Measurements from ENCODE around the gene CTNNBIP1. TPM values are rescaled to one million over a fixed set of nuclear protein-coding genes. Genes with fewer than 3 reads are reported as not detected.
A peak's percentile ranks its signal among the peaks of the same experiment; 100 is the strongest.

Gene CTNNBIP1
- total RNA-seq, 3 donors from 2014 or later (not counting 1 experiment from before 2014, with no cell fraction given), result 26.4 to 31.0 (median 29.8) TPM

DNA sequence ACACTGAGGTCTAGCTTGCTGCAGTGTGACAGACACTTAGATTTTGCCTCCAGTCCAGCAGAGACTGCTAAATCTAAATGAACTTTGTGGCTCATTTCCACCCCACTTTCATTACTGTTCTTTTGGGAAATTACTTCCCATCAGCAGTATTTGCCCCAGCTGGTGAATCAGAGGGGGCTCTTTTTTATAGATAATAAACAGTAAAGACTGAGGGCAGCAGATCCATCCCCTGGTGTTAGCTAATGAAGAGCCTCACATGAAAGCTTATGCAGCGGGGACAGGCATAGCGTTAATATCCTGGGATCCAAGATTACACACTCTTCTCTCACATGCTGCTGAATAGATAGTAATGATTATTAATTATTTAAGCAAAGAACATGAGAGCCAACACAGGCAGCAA, 6.4 kb upstream of the CTNNBIP1 start:
- DNase-seq, result no peak
- TF ChIP-seq, protein P1, sequence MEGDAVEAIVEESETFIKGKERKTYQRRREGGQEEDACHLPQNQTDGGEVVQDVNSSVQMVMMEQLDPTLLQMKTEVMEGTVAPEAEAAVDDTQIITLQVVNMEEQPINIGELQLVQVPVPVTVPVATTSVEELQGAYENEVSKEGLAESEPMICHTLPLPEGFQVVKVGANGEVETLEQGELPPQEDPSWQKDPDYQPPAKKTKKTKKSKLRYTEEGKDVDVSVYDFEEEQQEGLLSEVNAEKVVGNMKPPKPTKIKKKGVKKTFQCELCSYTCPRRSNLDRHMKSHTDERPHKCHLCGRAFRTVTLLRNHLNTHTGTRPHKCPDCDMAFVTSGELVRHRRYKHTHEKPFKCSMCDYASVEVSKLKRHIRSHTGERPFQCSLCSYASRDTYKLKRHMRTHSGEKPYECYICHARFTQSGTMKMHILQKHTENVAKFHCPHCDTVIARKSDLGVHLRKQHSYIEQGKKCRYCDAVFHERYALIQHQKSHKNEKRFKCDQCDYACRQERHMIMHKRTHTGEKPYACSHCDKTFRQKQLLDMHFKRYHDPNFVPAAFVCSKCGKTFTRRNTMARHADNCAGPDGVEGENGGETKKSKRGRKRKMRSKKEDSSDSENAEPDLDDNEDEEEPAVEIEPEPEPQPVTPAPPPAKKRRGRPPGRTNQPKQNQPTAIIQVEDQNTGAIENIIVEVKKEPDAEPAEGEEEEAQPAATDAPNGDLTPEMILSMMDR (IDR thresholded peaks at IDR 0.05), result no peak
- Mint-ChIP-seq H3K4me1 (peaks cover 7% of the 10 kb centered on the region in 2 donors), H3K4me3 (no peak overlapping the region), H3K27me3 (ENCODE audit: low read depth in 2 of 2) (peaks cover 0 to 2% of the 10 kb centered on the region in 2 donors), H3K27ac (no peak overlapping the region), H3K9me3 (no peaks in the 10 kb centered on the region), H3K36me3 (no peaks in the 10 kb centered on the region)
- Histone ChIP-seq H3K9me3 (ENCODE audit: control insufficient read depth, insufficient read depth, low read length) (no peaks in the 10 kb centered on the region), H3K27me3 (ENCODE audit: control insufficient read depth, insufficient read depth, low read length) (no peaks in the 10 kb centered on the region), H3K27ac (ENCODE audit: low read length) (no peak overlapping the region), H3K4me1 (ENCODE audit: control insufficient read depth, insufficient read depth, low read length) (peaks cover 2% of the 10 kb centered on the region), H3K4me3 (ENCODE audit: low read length) (no peak overlapping the region), H3K36me3 (ENCODE audit: control insufficient read depth, insufficient read depth, low read length) (no peaks in the 10 kb centered on the region)
- intact Hi-C loops (cut with micrococcal nuclease), result loop anchor here (10.0 kb wide), 1 partner anchor 1042 kb away; the partner anchor contains the start of gene ENO1
- 90% methylated on average over 2 of the region's 2 CpGs for WGBS (ENCODE audit: insufficient coverage)
- no peak for ATAC-seq

DNA sequence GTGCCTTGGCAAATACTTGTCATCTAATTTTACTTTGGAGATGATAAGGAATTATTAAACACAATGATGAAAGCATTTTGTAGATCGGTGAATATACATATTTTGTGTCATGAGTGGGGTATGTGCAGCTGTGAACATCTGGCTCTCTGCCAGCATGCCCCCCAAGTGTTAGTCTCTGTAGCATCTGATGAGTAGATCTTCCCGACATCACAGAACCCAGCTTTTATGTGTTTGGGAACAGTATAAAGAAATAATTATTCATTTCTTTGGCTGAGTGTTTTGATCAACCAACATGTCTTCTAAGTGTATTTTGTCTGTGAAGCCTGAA, 4.5 kb upstream of the CTNNBIP1 start:
- TF ChIP-seq, protein P1 (IDR thresholded peaks at IDR 0.05), result no peak
- Histone ChIP-seq H3K27ac (ENCODE audit: low read length) (no peak overlapping the region), H3K4me1 (ENCODE audit: control insufficient read depth, insufficient read depth, low read length) (peaks cover 11% of the 10 kb centered on the region), H3K27me3 (ENCODE audit: control insufficient read depth, insufficient read depth, low read length) (no peaks in the 10 kb centered on the region), H3K9me3 (ENCODE audit: control insufficient read depth, insufficient read depth, low read length) (no peaks in the 10 kb centered on the region), H3K36me3 (ENCODE audit: control insufficient read depth, insufficient read depth, low read length) (no peaks in the 10 kb centered on the region), H3K4me3 (ENCODE audit: low read length) (no peak overlapping the region)
- Mint-ChIP-seq H3K4me1 (peaks cover 16 to 20% of the 10 kb centered on the region in 2 donors), H3K9me3 (no peaks in the 10 kb centered on the region), H3K27ac (no peak overlapping the region), H3K4me3 (no peak overlapping the region), H3K36me3 (no peaks in the 10 kb centered on the region), H3K27me3 (ENCODE audit: low read depth in 2 of 2) (peaks cover 0 to 2% of the 10 kb centered on the region in 2 donors)
- intact Hi-C loops (cut with micrococcal nuclease), result loop anchor here (10.0 kb wide), 1 partner anchor 1040 kb away; the partner anchor contains the start of gene ENO1
- 100% methylated on average over 2 of the region's 2 CpGs for WGBS (ENCODE audit: insufficient coverage)
- no peak for DNase-seq
- ATAC-seq, result no peak

DNA sequence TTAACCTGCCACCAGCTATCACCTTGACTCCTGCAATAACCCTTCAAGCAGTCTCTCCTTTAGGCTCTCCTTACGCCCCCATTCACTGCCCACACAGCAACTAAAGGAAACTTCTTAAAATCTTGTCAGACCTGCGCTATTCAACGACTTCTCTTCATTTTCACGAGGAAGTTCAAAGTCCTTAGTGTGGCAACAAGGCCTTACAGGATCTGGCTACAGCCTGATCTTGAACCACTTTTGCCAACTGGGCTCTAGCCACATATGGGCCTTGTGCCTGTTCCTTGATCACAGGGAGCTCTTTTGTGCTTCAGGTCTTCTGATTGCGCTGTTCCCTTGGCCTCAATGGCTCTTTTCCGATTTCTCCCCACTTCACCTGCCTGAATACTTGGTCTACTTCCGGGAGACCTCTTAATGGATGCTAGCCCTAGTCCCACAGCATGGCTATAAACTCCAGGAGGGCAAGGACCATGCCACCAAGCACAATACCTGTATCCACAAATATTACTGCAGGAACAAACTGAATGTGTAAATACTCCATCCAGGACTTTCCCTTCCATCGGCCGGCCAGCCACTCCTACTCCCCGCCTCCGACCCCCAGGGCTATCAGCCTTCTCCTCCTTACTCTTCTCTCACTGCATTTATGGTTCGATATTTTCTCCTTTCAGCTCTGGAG, 2.3 kb upstream of the CTNNBIP1 start:
- ATAC-seq (no peak), DNase-seq (peak in 1 of 2 donors; percentile 11)
- H3K4me1 ChIP-seq (ENCODE audit: control insufficient read depth, insufficient read depth, low read length), result peaks cover 22% of the 10 kb centered on the region
- Mint-ChIP-seq H3K27ac (peak overlapping the region; percentile 19 to 37), H3K27me3 (ENCODE audit: low read depth in 2 of 2) (no peaks in the 10 kb centered on the region), H3K4me1 (peaks cover 34 to 40% of the 10 kb centered on the region in 2 donors), H3K9me3 (no peaks in the 10 kb centered on the region), H3K36me3 (no peaks in the 10 kb centered on the region), H3K4me3 (peak overlapping the region; percentile 80)
- 93% methylated on average over 12 of the region's 12 CpGs for WGBS (ENCODE audit: insufficient coverage)
- no peaks in the 10 kb centered on the region for H3K9me3 ChIP-seq (ENCODE audit: control insufficient read depth, insufficient read depth, low read length)
- H3K36me3 ChIP-seq (ENCODE audit: control insufficient read depth, insufficient read depth, low read length), result no peaks in the 10 kb centered on the region
- intact Hi-C loops (cut with micrococcal nuclease), result loop anchor here (10.0 kb wide), 1 partner anchor 1038 kb away; the partner anchor contains the start of gene ENO1
- no peak overlapping the region for H3K4me3 ChIP-seq (ENCODE audit: low read length)
- H3K27me3 ChIP-seq (ENCODE audit: control insufficient read depth, insufficient read depth, low read length), result no peaks in the 10 kb centered on the region
- H3K27ac ChIP-seq (ENCODE audit: low read length), result no peak overlapping the region
- TF ChIP-seq, protein P1 (IDR thresholded peaks at IDR 0.05), result no peak
